Aorta (tissue), 5 donors: Measurements from ENCODE around the gene INPP5D. TPM values are rescaled to one million over a fixed set of nuclear protein-coding genes. Genes with fewer than 3 reads are reported as not detected.

Experiments
- ATAC-seq: fragments of 200-7000 bp; cut with Tn5 transposase; one replicate; pipeline ENCODE4 v1.9.1; 2022; ENCODE audit warnings: moderate library complexity; ENCODE audit not compliant: low FRiP score
- DNase-seq, 2 donors: peaks; one replicate each; pipeline ENCODE4 v3.0.0-alpha.2; 2020
- H3K27ac ChIP-seq, 2 donors: one replicate each; pipeline ENCODE4 v1.5.1; 2013; ENCODE audit warnings: low read length in 2 of 2, mild to moderate bottlenecking in 2 of 2, moderate library complexity in 2 of 2, control low read depth in 1 of 2, inconsistent platforms in 1 of 2, low read depth in 1 of 2
- H3K27me3 ChIP-seq, 2 donors: one replicate each; pipeline ENCODE4 v1.6.1; 2013; ENCODE audit warnings: control low read depth in 1 of 2, low read length in 1 of 2, mild to moderate bottlenecking in 1 of 2, moderate library complexity in 1 of 2; ENCODE audit not compliant: insufficient read depth in 2 of 2, control insufficient read depth in 1 of 2
- H3K36me3 ChIP-seq, 2 donors: one replicate each; pipeline ENCODE4 v1.6.1; 2013; ENCODE audit warnings: control low read depth in 1 of 2, low read length in 1 of 2, mild to moderate bottlenecking in 1 of 2; ENCODE audit not compliant: insufficient read depth in 2 of 2, control insufficient read depth in 1 of 2
- H3K4me1 ChIP-seq, 2 donors: one replicate each; pipeline ENCODE4 v1.6.1; 2013; ENCODE audit warnings: low read length in 2 of 2, control low read depth in 1 of 2, mild to moderate bottlenecking in 1 of 2, moderate library complexity in 1 of 2; ENCODE audit not compliant: insufficient read depth in 2 of 2, control insufficient read depth in 1 of 2
- H3K4me3 ChIP-seq, 2 donors: one replicate each; pipeline ENCODE4 v1.5.1; 2013; ENCODE audit warnings: low read length in 2 of 2, control low read depth in 1 of 2, mild to moderate bottlenecking in 1 of 2
- H3K9me3 ChIP-seq: one replicate; pipeline ENCODE4 v1.6.1; 2013; ENCODE audit warnings: mild to moderate bottlenecking, low read length; ENCODE audit not compliant: control insufficient read depth
- WGBS, 2 donors: extraction: QIAGEN DNeasy Blood & Tissue Kit; methylation state at CpG; one replicate each; pipeline ENCODE4 v1.1.7; 2013; 5-methylcytosine and 5-hydroxymethylcytosine counted together
- intact Hi-C, 2 donors: fragments of 100-400 bp; cut with DNase I; formaldehyde crosslinking; loops; one replicate each; pipeline versions ENCODE4 v1.14.2 to v1.15.0; 2022
- polyA plus RNA-seq, 2 donors: library from polyadenylated mRNA; stranded (reverse); fragments of 200-250 nt; gene quantifications; one replicate each; pipeline ENCODE4 v1.2.3, GENCODE V29; 2013
- total RNA-seq, 2 donors: library from RNA; stranded (reverse); fragmentation: NEBNext Ultra II Directional; extraction: Animal tissue kit (Norgen Biotek cat#: 25700); gene quantifications; one replicate each; pipeline ENCODE4 v1.2.1, GENCODE V29; 2021
- donor health status: healthy with polysubstance abuse.
- donor health status: Bipolar disorder and iron deficiency.
- donor health status: DM: no; HTN: no; CAD: no.
- donor health status: DM: no; HTN: no; CAD: no.
- donor health status: DM: yes; HTN: yes; CAD: no.

Gene INPP5D
- total and polyA plus RNA-seq, 4 donors: 0.95 to 51.2 (median 17.2) TPM

DNA sequence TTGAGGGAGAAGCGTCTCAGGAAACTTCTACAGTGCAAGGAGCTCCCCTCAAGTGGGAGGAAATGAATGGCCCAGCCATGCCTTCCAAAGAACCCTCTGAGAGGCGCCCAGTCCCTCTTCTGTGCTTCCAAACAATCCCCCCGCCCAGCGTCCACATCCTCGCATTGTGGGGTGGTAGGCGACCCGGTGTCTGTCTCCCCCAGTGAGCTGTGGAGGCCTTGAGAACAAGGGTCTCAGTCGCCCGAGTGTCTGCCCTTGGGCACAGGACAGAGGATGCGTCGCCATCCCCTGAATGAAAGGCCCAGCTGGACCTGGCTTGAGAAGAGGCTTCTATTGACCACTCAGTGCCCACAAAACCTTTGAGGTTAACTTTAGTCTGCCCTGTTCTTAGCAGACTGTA, 29.7 kb downstream of the INPP5D start:
- no peak overlapping the region for H3K4me3 ChIP-seq
- H3K9me3 ChIP-seq: no peaks in the 10 kb centered on the region
- no peaks in the 10 kb centered on the region for H3K4me1 ChIP-seq
- intact Hi-C loops: no loop called here
- no peak for ATAC-seq
- WGBS, 2 donors: 94 to 96% methylated on average over 11 of the region's 11 CpGs
- no peaks in the 10 kb centered on the region for H3K36me3 ChIP-seq
- peak in 1 of 2 donors; percentile 67 for DNase-seq
- H3K27ac ChIP-seq: no peak overlapping the region
- no peaks in the 10 kb centered on the region for H3K27me3 ChIP-seq

DNA sequence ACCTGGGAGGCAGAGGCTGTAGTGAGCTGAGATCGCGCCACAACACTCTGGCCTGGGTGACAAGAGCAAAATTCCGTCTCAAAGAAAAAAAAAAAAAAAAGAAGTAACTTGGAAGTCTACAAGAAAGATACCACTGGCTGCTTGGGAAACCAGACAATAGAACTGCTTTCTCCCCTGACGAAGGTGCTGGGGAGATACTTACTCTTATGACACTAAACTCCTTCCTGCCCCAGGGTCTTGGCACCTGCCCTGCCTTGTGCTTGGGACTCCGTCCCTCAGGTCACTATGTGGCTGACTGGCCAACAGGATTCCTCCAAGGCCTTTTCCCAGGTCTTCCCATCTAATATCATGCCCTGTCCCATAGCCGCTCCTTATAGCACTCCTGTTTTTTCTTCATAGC, 30.7 kb downstream of the INPP5D start:
- ATAC-seq (no peak), DNase-seq (peak in 1 of 2 donors; percentile 2)
- Histone ChIP-seq H3K36me3 (no peaks in the 10 kb centered on the region), H3K4me1 (no peaks in the 10 kb centered on the region), H3K9me3 (no peaks in the 10 kb centered on the region), H3K4me3 (no peak overlapping the region), H3K27me3 (no peaks in the 10 kb centered on the region), H3K27ac (no peak overlapping the region)
- intact Hi-C loops: no loop called here
- 84 to 89% methylated on average over 6 of the region's 6 CpGs for WGBS, 2 donors

DNA sequence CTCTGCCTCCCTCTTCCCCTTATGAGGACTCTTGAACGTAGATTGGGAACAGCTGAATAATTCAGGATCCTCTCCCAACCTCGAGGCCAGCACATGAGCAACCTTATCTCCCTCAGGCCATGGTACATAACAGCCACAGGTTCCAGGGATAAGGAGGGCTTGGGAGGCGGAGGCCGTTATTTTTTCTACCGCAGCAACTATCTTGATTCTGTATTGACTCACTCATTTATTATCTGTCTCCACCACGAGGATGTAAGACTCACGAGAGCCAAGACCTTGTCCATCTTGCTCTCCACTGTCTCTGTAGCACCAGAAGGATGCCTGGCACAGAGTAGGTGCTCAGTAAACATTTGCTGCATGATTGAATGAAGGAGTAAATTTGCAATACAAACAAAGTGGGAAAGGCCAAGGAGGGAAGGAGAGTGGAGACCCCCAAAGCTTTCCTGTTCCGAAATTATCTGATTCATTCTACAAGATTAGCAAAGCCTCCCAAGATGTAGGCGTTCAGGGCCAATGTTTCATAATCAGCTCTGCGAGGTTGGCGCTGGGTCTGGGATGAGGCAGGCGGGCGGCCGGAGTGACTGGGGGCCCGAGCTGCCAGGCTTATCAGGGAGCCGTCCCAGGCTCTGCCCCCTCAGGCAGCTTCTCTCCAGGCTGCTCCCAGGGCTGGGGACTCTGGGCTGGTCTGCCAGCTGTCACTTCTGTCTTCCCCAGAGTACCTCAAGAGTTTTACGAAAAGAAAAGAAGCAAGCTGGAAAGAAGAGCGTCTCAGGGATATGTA, 31.6 kb downstream of the INPP5D start:
- no peak for ATAC-seq
- Histone ChIP-seq H3K9me3 (no peaks in the 10 kb centered on the region), H3K27ac (no peak overlapping the region), H3K36me3 (no peaks in the 10 kb centered on the region), H3K27me3 (no peaks in the 10 kb centered on the region), H3K4me1 (no peaks in the 10 kb centered on the region), H3K4me3 (no peak overlapping the region)
- DNase-seq: peak in 1 of 2 donors; percentile 53
- intact Hi-C loops: no loop called here
- WGBS, 2 donors: 85 to 87% methylated on average over 18 of the region's 18 CpGs

DNA sequence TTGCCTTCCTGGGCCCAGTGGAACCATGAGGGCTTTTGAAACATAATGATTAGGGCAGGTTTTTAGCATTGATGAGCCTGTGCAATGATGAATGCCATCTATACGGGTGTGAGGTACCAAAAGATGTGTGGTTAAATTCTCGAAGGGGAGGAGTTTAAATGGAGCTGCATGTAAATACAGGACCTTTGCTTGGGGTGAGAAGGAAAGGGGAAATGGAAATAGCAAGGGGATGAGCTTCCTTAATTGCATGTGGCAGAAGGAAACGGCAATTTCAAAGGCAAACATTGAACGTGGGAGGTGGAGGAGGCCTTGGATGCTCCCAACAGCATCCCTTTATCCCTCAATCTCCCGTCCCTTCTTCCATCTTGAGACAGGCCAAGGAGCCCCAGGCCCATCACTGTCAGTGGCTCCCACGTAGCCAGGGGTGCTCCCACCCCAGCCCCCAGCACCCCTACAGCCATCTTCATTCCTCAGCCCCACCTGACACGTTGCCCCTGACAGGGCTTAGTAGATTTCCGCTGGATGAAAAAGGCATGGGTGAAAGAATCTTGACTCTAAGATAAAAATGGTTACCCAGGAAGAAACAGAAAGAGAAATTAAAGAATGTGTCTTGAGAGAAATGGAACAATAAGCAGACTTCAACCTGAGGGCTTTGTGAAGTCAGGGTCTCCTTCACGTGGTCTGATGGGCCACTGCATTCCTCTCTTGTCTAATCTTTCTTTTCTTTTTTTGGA, 32.5 kb downstream of the INPP5D start:
- ATAC-seq: no peak
- H3K27ac ChIP-seq: no peak overlapping the region

DNA sequence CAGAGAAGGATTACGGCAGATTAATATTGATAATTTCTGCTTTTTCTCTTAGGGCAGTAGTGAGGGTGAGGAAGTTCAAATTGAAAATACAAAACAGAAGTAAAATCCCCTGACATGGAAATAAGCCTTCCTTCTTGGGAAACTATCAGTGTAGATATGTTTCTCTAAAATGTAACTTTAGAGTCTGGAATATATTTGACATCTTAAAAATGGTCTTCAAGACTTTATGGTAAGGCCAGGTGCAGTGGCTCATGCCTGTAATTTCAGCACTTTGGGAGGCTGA, 33.0 kb downstream of the INPP5D start:
- no peak overlapping the region for H3K27ac ChIP-seq
- no peaks in the 10 kb centered on the region for H3K36me3 ChIP-seq
- H3K4me1 ChIP-seq: no peaks in the 10 kb centered on the region
- 71 to 82% methylated on average over 1 of the region's 1 CpG for WGBS, 2 donors
- ATAC-seq (no peak), DNase-seq (no peak)
- intact Hi-C loops: no loop called here
- H3K4me3 ChIP-seq: no peak overlapping the region
- H3K9me3 ChIP-seq: no peaks in the 10 kb centered on the region
- no peaks in the 10 kb centered on the region for H3K27me3 ChIP-seq

More for the DNA sequence above, 32.5 kb downstream of the INPP5D start:
- Histone ChIP-seq H3K27me3 (no peaks in the 10 kb centered on the region), H3K4me1 (no peaks in the 10 kb centered on the region), H3K4me3 (no peak overlapping the region), H3K36me3 (no peaks in the 10 kb centered on the region), H3K9me3 (no peaks in the 10 kb centered on the region)
- WGBS, 2 donors: 71 to 77% methylated on average over 8 to 9 of the region's 9 CpGs
- intact Hi-C loops: no loop called here
- peak in 1 of 2 donors; percentile 55 for DNase-seq

DNA sequence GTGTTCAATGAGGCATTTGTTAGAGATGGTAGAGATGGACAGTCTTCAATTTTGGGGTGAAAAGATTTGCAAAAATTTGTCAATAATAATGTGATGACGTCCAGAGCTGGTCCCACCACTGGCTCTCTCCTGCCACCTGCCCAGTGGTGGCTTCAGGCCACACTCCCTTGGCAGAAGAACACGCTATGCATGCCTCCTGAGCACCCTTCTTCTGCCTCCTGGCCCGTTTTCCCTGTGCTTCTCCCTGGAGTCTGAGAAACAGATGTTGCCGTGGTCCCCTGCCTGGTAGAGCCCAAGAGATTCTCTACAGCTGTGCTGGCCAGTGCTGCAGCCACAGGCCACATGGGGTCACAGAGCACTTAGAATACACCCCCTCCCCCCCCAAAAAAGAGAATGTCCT, 33.6 kb downstream of the INPP5D start:
- peak in 1 of 2 donors; percentile 16 for DNase-seq
- Histone ChIP-seq H3K36me3 (no peaks in the 10 kb centered on the region), H3K9me3 (no peaks in the 10 kb centered on the region), H3K27me3 (no peaks in the 10 kb centered on the region), H3K4me1 (no peaks in the 10 kb centered on the region), H3K27ac (no peak overlapping the region), H3K4me3 (no peak overlapping the region)
- WGBS, 2 donors: 77 to 79% methylated on average over 4 of the region's 4 CpGs
- intact Hi-C loops: no loop called here
- no peak for ATAC-seq

DNA sequence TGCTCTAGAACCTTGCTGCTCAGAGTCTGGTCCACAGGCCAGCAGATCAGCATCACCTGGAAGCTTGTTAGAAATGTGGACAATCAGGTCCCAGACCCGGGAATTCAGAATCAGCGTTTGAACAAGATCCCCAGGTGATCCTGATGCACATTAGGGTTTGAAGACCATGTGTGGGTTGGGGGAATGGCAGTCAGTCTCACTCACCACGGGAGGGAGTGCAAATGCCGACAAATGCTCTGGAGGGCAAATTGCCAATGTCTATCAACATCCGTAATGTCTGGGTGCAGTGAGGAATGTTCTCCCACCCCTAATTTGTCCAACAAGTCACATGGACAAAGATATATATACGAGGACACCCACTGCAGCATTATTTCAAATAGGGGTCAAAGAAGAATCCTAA, 34.5 kb downstream of the INPP5D start:
- intact Hi-C loops: no loop called here
- Histone ChIP-seq H3K4me3 (no peak overlapping the region), H3K27ac (no peak overlapping the region), H3K36me3 (no peaks in the 10 kb centered on the region), H3K4me1 (no peaks in the 10 kb centered on the region), H3K9me3 (no peaks in the 10 kb centered on the region), H3K27me3 (no peaks in the 10 kb centered on the region)
- DNase-seq (peak in 1 of 2 donors; percentile 39), ATAC-seq (no peak)
- 38 to 55% methylated on average over 6 of the region's 6 CpGs for WGBS, 2 donors

DNA sequence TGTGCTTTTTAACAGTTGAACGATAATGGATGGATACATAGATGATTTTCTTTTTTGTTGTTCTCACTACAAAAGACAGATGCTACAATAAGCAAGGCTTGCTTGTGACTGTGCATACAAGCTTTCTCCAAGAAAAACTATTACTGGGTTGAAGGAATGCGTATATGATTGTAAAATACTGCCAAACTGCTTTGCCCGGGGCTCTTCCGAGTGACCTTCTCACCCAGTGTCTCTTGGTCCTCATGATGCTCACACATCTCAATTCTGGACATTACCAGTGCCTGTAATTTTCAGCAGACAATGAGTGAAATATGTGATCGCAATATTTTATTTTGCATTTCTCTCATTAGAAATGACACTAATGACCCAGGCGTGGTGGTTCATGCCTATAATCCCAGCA, 35.9 kb downstream of the INPP5D start:
- ATAC-seq: no peak
- no peak for DNase-seq
- Histone ChIP-seq H3K36me3 (no peaks in the 10 kb centered on the region), H3K9me3 (no peaks in the 10 kb centered on the region), H3K4me1 (no peaks in the 10 kb centered on the region), H3K4me3 (no peak overlapping the region), H3K27me3 (no peaks in the 10 kb centered on the region), H3K27ac (no peak overlapping the region)
- intact Hi-C loops: no loop called here
- 78 to 80% methylated on average over 6 of the region's 6 CpGs for WGBS, 2 donors

DNA sequence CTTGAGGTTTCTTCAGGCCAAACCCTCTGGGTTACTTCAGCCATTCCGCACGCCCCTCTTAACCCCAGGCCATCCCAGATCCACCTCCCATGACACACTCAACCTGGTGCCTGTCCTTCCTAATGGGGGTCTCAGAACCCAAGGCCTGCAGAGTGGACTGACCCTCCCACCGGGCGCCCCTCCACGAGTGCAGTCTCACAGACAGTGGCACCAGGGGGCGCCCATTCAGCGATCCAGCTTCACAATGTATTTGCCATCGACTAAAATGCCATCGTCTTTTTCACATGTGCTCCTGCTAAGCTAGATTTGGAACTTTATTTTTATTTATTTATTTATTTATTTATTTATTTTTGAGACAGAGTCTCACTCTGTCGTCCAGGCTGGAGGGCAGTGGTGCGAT, 38.5 kb downstream of the INPP5D start:
- intact Hi-C loops: loop anchor here in 1 of 2 donors (2.0 kb wide), 1 partner anchor 152 kb away; the partner anchor contains the start of gene ATG16L1
- no peak for ATAC-seq
- no peak overlapping the region for H3K27ac ChIP-seq
- no peak overlapping the region for H3K4me3 ChIP-seq
- H3K36me3 ChIP-seq: no peaks in the 10 kb centered on the region
- H3K4me1 ChIP-seq: no peaks in the 10 kb centered on the region
- H3K9me3 ChIP-seq: no peaks in the 10 kb centered on the region
- peak in 1 of 2 donors; percentile 73 for DNase-seq
- H3K27me3 ChIP-seq: no peaks in the 10 kb centered on the region
- 55 to 64% methylated on average over 11 of the region's 11 CpGs for WGBS, 2 donors
